SK-N-SH (cell line): ENCODE data around the gene ISOC2.

Experiments used
- JUND ChIP-seq: IDR thresholded peaks from 2 replicates; pipeline ENCODE4 v1.4.0; 2012
- RXRA ChIP-seq: IDR thresholded peaks from 2 replicates; pipeline ENCODE4 v1.4.0; 2012; ENCODE audit warnings: low read depth, mild to moderate bottlenecking, borderline replicate concordance
- TF ChIP-seq, protein P1 (sequence below): fragments of 200-600 bp; sonication (generic); IDR thresholded peaks from 2 replicates; pipeline ENCODE4 v1.6.1; 2017; ENCODE audit warnings: antibody characterized with exemption, mild to moderate bottlenecking, moderate library complexity
- TF ChIP-seq, protein P2 (sequence below): IDR thresholded peaks from 2 replicates; pipeline ENCODE4 v1.4.0; 2012; ENCODE audit warnings: low read depth

DNA sequence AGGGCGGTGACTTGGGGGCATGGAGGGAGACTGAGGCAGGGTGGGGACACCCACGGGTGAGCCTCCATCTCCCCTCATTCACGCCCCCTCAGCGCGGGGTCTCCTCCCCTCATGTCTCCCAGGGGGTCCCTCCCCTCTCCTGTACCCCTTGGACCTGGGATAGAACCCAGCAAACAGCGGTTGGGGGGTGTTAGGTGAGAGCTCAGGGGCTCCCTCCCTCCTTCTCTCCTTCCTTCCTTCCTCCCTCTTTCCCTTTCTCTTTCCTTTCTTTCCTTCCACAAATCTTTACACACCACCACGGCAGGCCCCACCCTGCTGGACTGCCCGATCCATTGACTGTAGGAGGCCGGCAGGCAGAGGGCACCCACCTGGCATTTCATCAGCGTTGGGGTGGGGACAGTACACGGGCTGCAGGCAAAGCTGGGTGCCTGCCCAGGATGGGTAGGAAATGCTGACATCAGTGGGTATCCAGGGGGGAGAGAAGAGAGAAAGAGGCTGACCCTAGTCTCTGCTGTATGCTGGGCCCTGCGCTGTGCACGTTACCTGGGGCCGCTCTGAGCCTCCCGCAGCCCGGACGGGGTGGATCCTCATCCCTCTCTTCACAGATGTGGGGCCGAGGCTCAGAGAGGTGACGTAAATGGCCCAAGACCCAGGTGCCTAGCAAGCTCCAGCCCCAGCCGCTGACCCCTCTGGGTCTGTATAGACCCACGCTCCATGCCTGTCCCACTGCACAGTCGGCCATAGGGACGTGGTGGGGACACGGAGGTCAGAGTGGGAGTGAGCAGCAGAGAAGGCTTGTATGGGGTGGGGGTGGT lies 30.3 kb upstream of the ISOC2 start:
- TF ChIP-seq, protein P1, sequence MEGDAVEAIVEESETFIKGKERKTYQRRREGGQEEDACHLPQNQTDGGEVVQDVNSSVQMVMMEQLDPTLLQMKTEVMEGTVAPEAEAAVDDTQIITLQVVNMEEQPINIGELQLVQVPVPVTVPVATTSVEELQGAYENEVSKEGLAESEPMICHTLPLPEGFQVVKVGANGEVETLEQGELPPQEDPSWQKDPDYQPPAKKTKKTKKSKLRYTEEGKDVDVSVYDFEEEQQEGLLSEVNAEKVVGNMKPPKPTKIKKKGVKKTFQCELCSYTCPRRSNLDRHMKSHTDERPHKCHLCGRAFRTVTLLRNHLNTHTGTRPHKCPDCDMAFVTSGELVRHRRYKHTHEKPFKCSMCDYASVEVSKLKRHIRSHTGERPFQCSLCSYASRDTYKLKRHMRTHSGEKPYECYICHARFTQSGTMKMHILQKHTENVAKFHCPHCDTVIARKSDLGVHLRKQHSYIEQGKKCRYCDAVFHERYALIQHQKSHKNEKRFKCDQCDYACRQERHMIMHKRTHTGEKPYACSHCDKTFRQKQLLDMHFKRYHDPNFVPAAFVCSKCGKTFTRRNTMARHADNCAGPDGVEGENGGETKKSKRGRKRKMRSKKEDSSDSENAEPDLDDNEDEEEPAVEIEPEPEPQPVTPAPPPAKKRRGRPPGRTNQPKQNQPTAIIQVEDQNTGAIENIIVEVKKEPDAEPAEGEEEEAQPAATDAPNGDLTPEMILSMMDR: no peak
- no peak for TF ChIP-seq JUND
- no peak for TF ChIP-seq RXRA
- TF ChIP-seq, protein P2, sequence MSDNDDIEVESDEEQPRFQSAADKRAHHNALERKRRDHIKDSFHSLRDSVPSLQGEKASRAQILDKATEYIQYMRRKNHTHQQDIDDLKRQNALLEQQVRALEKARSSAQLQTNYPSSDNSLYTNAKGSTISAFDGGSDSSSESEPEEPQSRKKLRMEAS: no peak
